HG02870 (cell line): ENCODE measurements around the gene ATP8B3.

Experiments
- ATAC-seq: cut with Tn5 transposase; IDR thresholded peaks from one replicate; pipeline ENCODE4 v1.9.1; 2021; ENCODE audit warnings: mild to moderate bottlenecking, moderate library complexity; ENCODE audit not compliant: unreplicated experiment

ATP8B3 gene

GRCh38 chr19:1817553-1818179, 5.6 kb upstream of the ATP8B3 start:
- ATAC-seq = no peak

- no peak for ATAC-seq
These were observed 4.6 kb upstream of the ATP8B3 start for GRCh38 chr19:1816530-1817298.

- no peak for ATAC-seq
These were observed 3.8 kb upstream of the ATP8B3 start for GRCh38 chr19:1815605-1816529.

- no peak for ATAC-seq
These were observed 2.9 kb upstream of the ATP8B3 start for GRCh38 chr19:1814833-1815604.

GRCh38 chr19:1814391-1814790, 2.3 kb upstream of the ATP8B3 start:
- ATAC-seq = no peak

- ATAC-seq = no peak
These were observed 1.4 kb upstream of the ATP8B3 start for GRCh38 chr19:1813192-1814182.

GRCh38 chr19:1812426-1813191, 533 bp upstream of the ATP8B3 start:
- ATAC-seq = peak; percentile 77

GRCh38 chr19:1811472-1811894, 593 bp downstream of the ATP8B3 start:
- no peak for ATAC-seq

- no peak for ATAC-seq
These were observed 1.5 kb downstream of the ATP8B3 start for GRCh38 chr19:1810439-1811160.

- no peak for ATAC-seq
These were observed 2.4 kb downstream of the ATP8B3 start for GRCh38 chr19:1809678-1810077.

- ATAC-seq = no peak
These were observed 3.7 kb downstream of the ATP8B3 start for GRCh38 chr19:1808395-1808731.

- ATAC-seq = no peak
These were observed 4.2 kb downstream of the ATP8B3 start for GRCh38 chr19:1807695-1808394.

GRCh38 chr19:1807030-1807694, 4.9 kb downstream of the ATP8B3 start:
- no peak for ATAC-seq

- no peak for ATAC-seq
These were observed 5.7 kb downstream of the ATP8B3 start for GRCh38 chr19:1806184-1807029.

GRCh38 chr19:1805401-1806183, 6.5 kb downstream of the ATP8B3 start:
- no peak for ATAC-seq
